Fibroblast of villous mesenchyme (primary cell): Measurements from ENCODE around the gene ZNF594. TPM values are rescaled to one million over a fixed set of nuclear protein-coding genes. Genes with fewer than 3 reads are reported as not detected.
"Not testable (repeated sequence)": the region's sequence is repeated elsewhere in the genome, so short reads cannot be mapped to it uniquely, and the experiment has no call there.

Source experiments
- DNase-seq: peaks from one replicate; pipeline ENCODE4 v3.0.0-alpha.2; 2010; ENCODE audit warnings: low read depth
- H3K4me3 ChIP-seq: 2 replicates; pipeline ENCODE4 v1.5.1; 2011; ENCODE audit warnings: low read depth, mild to moderate bottlenecking, low read length
- CTCF ChIP-seq: IDR thresholded peaks from 2 replicates; pipeline ENCODE4 v1.5.1; 2012; ENCODE audit warnings: low read depth, mild to moderate bottlenecking, low read length; ENCODE audit not compliant: insufficient read depth
- total RNA-seq: library from RNA; depleted of rRNA; stranded (reverse); fragments of >200 nt; gene quantifications from 2 replicates; pipeline ENCODE4 v1.2.3, GENCODE V29; 2012

The ZNF594 gene
- total RNA-seq, 1 donor, result 11.7 TPM

DNA sequence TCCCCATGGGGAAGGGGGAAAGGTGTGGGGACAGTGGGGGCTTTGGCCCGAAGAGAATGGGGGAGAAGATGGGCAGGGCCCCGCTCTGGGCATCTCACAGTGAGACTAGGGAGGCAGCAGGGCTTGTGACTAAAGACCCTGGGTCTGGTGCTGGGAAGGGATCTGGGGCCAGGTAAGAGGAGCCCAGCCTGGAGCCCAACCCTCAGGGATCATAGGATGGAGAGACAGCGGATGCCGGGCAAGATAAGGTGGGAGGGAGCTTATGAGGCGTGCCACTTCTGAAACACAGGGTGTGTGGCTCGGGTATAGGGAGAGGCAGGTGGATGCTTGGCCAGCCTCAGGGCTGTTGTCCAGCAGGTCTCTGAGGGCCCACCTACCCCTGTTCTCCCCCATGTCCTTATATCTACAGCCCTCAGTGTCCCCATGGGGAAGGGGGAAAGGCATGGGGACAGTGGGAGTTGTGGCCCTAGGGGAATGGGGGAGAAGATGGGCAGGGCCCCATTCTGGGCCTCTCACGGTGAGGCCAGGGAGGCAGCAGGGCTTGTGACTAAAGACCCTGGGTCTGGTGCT lies 60.4 kb downstream of the ZNF594 start:
- TF ChIP-seq CTCF, result no peak

GRCh38 chr17:5130687-5131086 lies 61.0 kb downstream of the ZNF594 start:
- not testable (repeated sequence) for DNase-seq, H3K4me3 ChIP-seq

More for the DNA sequence above, 60.4 kb downstream of the ZNF594 start:
- no peak overlapping the region for H3K4me3 ChIP-seq
- DNase-seq, result no peak

GRCh38 chr17:5130261-5130660 lies 61.4 kb downstream of the ZNF594 start:
- not testable (repeated sequence) for DNase-seq, H3K4me3 ChIP-seq

GRCh38 chr17:5129770-5130169 lies 61.9 kb downstream of the ZNF594 start:
- not testable (repeated sequence) for H3K4me3 ChIP-seq, DNase-seq

Other genes with a start within 250 kb of the ZNF594 start
- 581 and 784 TPM in 2 replicates for gene PFN1, start 243.3 kb downstream of the ZNF594 start, total RNA-seq
- 2.6 and 7.4 TPM in 2 replicates for gene ENO3, start 240.7 kb downstream of the ZNF594 start, total RNA-seq
- 34.5 and 39.0 TPM in 2 replicates for gene SPAG7, start 224.1 kb downstream of the ZNF594 start, total RNA-seq
- 15.1 TPM in 2 replicates for gene CAMTA2, start 204.2 kb downstream of the ZNF594 start, total RNA-seq
- gene INCA1, start 194.3 kb downstream of the ZNF594 start, total RNA-seq, result 0.97 and 1.3 TPM in 2 replicates
- 50.6 and 56.6 TPM in 2 replicates for gene KIF1C, start 193.9 kb downstream of the ZNF594 start, total RNA-seq
- gene SLC52A1, start 156.4 kb downstream of the ZNF594 start, total RNA-seq, result under 0.01 and 0.43 TPM in 2 replicates
- 1.6 and 2.2 TPM in 2 replicates for gene ZFP3, start 113.4 kb downstream of the ZNF594 start, total RNA-seq
- gene ZNF232, start 80.0 kb downstream of the ZNF594 start, total RNA-seq, result 4.5 and 5.2 TPM in 2 replicates
- gene USP6, start 75.8 kb downstream of the ZNF594 start, total RNA-seq, result not detected in 2 replicates
- gene SCIMP, start 43.0 kb upstream of the ZNF594 start, total RNA-seq, result not detected in 2 replicates
- gene RABEP1, start 90.4 kb upstream of the ZNF594 start, total RNA-seq, result 37.4 and 50.5 TPM in 2 replicates
- gene NUP88, start 227.8 kb upstream of the ZNF594 start, total RNA-seq, result 96.3 and 106 TPM in 2 replicates
- gene RPAIN, start 228.3 kb upstream of the ZNF594 start, total RNA-seq, result 35.0 and 39.6 TPM in 2 replicates
- 179 and 233 TPM in 2 replicates for gene C1QBP, start 247.3 kb upstream of the ZNF594 start, total RNA-seq